Gastroesophageal sphincter (tissue), 3 donors: ENCODE measurements around the gene KRTAP24-1.

Experiments
- EP300 ChIP-seq: sonication (generic); formaldehyde crosslinking; IDR thresholded peaks from one replicate; pipeline ENCODE4 v1.6.1; 2017; ENCODE audit warnings: antibody characterized with exemption, mild to moderate bottlenecking
- POLR2A ChIP-seq, 2 donors: fragments of 450-650 bp; IDR thresholded peaks; one replicate each; pipeline ENCODE4 v1.6.1; 2017; ENCODE audit warnings: antibody characterized with exemption in 2 of 2, mild to moderate bottlenecking in 2 of 2, moderate library complexity in 1 of 2
- POLR2AphosphoS5 ChIP-seq: sonication (generic); formaldehyde crosslinking; IDR thresholded peaks from one replicate; pipeline ENCODE4 v1.6.1; 2017; ENCODE audit warnings: antibody characterized with exemption
- TF ChIP-seq, protein P1 (sequence below), 4 experiments: fragments of 200-600 bp in 2 of 4; fragments of 450-650 bp in 2 of 4; sonication (generic) in 1 of 4; IDR thresholded peaks; one replicate each; pipeline ENCODE4 v1.5.1; 2017 to 2019; ENCODE audit warnings: antibody characterized with exemption in 4 of 4, mild to moderate bottlenecking in 2 of 4, moderate library complexity in 2 of 4

DNA sequence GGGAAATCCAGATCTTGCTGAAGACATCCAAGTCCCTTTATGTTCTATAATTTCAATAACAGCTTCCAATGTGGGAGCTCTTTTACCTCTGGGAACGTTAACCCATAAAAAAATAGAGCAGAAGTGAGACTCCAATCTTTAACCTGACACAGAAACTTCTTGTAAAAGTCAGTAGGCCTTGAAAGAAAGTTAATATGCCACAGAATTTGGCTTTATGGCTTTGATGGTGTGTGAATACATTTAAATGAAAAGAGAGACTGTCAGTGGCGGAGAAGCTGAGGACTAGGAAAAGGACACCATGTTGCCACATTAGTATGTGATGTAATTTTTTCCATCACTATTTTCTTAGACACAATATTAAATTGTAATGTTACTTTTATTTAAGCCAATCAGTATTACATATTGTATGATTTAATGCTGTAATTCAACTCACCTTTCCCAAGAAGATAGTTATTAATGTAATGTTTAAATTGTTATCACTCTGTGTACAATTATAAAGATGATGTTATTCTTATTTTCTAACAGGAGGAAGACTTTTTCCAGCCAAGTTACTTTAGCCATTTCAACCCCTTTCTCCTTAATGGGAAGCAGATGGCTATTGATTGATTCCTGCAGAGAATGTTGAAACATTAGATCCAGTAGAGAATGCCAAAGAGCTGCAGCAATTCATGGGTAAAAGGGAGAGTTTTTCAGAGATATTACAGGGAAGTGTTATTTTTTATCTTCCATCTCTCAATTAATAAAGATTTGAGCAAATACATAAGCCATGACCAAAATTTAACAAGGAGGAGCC, 49.3 kb downstream of the KRTAP24-1 start:
- TF ChIP-seq, protein P1, sequence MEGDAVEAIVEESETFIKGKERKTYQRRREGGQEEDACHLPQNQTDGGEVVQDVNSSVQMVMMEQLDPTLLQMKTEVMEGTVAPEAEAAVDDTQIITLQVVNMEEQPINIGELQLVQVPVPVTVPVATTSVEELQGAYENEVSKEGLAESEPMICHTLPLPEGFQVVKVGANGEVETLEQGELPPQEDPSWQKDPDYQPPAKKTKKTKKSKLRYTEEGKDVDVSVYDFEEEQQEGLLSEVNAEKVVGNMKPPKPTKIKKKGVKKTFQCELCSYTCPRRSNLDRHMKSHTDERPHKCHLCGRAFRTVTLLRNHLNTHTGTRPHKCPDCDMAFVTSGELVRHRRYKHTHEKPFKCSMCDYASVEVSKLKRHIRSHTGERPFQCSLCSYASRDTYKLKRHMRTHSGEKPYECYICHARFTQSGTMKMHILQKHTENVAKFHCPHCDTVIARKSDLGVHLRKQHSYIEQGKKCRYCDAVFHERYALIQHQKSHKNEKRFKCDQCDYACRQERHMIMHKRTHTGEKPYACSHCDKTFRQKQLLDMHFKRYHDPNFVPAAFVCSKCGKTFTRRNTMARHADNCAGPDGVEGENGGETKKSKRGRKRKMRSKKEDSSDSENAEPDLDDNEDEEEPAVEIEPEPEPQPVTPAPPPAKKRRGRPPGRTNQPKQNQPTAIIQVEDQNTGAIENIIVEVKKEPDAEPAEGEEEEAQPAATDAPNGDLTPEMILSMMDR (IDR thresholded peaks at IDR 0.05), result no peak
- TF ChIP-seq POLR2A (IDR thresholded peaks at IDR 0.05) (no peak), POLR2AphosphoS5 (no peak), EP300 (no peak)
